Activated CD4-positive, alpha-beta T cell treated with anti-CD3 and anti-CD28 coated beads, Interleukin-2, Interleukin-6, amounts not matched to agents 100 ng/mL and 50 ng/mL, durations not matched to agents 16 hours and 8 hours (primary cell): ENCODE results near the gene NEK5.
A peak's percentile ranks its signal among the peaks of the same experiment; 100 is the strongest.
"Not testable (repeated sequence)": the region's sequence is repeated elsewhere in the genome, so short reads cannot be mapped to it uniquely, and the experiment has no call there.

Experiments
- DNase-seq: peaks from one replicate; pipeline ENCODE4 v3.0.0-alpha.2; 2020

NEK5 gene

GRCh38 chr13:52128714-52129700, at the start of gene NEK5:
NEK5 (minus strand) TSS chr13:52129073; CDS start chr13:52127482, 1,591 bp downstream.
- DNase-seq, result peak; percentile 68

- DNase-seq, result no peak
These were observed 48.4 kb upstream of the NEK5 start for GRCh38 chr13:52177276-52177675.

GRCh38 chr13:52173970-52174369, 45.1 kb upstream of the NEK5 start:
- DNase-seq, result peak; percentile 16

- DNase-seq, result no peak
These were observed 44.5 kb upstream of the NEK5 start for GRCh38 chr13:52173373-52173772.

- not testable (repeated sequence) for DNase-seq
These were observed 42.8 kb upstream of the NEK5 start for GRCh38 chr13:52171686-52172085.

- DNase-seq, result not testable (repeated sequence)
These were observed 42.0 kb upstream of the NEK5 start for GRCh38 chr13:52170828-52171391.

- DNase-seq, result no peak
These were observed 41.0 kb upstream of the NEK5 start for GRCh38 chr13:52169839-52170238.

- no peak for DNase-seq
These were observed 36.5 kb upstream of the NEK5 start for GRCh38 chr13:52165411-52165810.

GRCh38 chr13:52164989-52165388, 36.1 kb upstream of the NEK5 start:
- DNase-seq, result no peak

- DNase-seq, result not testable (repeated sequence)
These were observed 35.0 kb upstream of the NEK5 start for GRCh38 chr13:52163878-52164277.

- DNase-seq, result no peak
These were observed 33.6 kb upstream of the NEK5 start for GRCh38 chr13:52162279-52163101.

GRCh38 chr13:52161181-52161646, 32.3 kb upstream of the NEK5 start:
- DNase-seq, result no peak

GRCh38 chr13:52160506-52160905, 31.6 kb upstream of the NEK5 start:
- DNase-seq, result no peak

- no peak for DNase-seq
These were observed 31.2 kb upstream of the NEK5 start for GRCh38 chr13:52160053-52160452.

- peak; percentile 59 for DNase-seq
These were observed 30.5 kb upstream of the NEK5 start, which contains the start of gene NEK3 for GRCh38 chr13:52159159-52159982. NEK3 (minus strand) TSS chr13:52159597; CDS start chr13:52156191, 3,406 bp downstream.

GRCh38 chr13:52158629-52159158, 29.8 kb upstream of the NEK5 start:
- no peak for DNase-seq

GRCh38 chr13:52156724-52157261, 27.9 kb upstream of the NEK5 start:
- no peak for DNase-seq

GRCh38 chr13:52155177-52155576, 26.3 kb upstream of the NEK5 start:
- no peak for DNase-seq

GRCh38 chr13:52147225-52147624, 18.4 kb upstream of the NEK5 start:
- no peak for DNase-seq

GRCh38 chr13:52141299-52141698, 12.4 kb upstream of the NEK5 start:
- no peak for DNase-seq

- no peak for DNase-seq
These were observed 8.6 kb upstream of the NEK5 start for GRCh38 chr13:52137489-52137888.

GRCh38 chr13:52136763-52137162, 7.9 kb upstream of the NEK5 start:
- DNase-seq, result no peak
